Neural crest cell (in vitro differentiated cells): ENCODE data around the gene SNX30. TPM values are rescaled to one million over a fixed set of nuclear protein-coding genes. Genes with fewer than 3 reads are reported as not detected.

Experiments used
- DNase-seq: peaks from one replicate; pipeline ENCODE4 v3.0.0; 2021; ENCODE audit warnings: low read depth, mixed read lengths, low spot score
- H3K27ac Mint-ChIP-seq: one replicate; pipeline ENCODE4 v1.8.0; 2021; ENCODE audit warnings: mild to moderate bottlenecking, mixed read lengths; ENCODE audit not compliant: unreplicated experiment
- H3K27me3 Mint-ChIP-seq: 2 replicates; pipeline ENCODE4 v1.8.0; 2021; ENCODE audit warnings: low read depth, mild to moderate bottlenecking, mixed read lengths
- H3K36me3 Mint-ChIP-seq: 2 replicates; pipeline ENCODE4 v1.8.0; 2021; ENCODE audit warnings: low read depth, mild to moderate bottlenecking, mixed read lengths
- H3K4me1 Mint-ChIP-seq: 2 replicates; pipeline ENCODE4 v1.8.0; 2021; ENCODE audit warnings: mixed read lengths
- H3K4me3 Mint-ChIP-seq: one replicate; pipeline ENCODE4 v1.8.0; 2021; ENCODE audit warnings: mild to moderate bottlenecking, mixed read lengths
- H3K9me3 Mint-ChIP-seq: 2 replicates; pipeline ENCODE4 v1.8.0; 2021; ENCODE audit warnings: mixed read lengths
- CTCF ChIP-seq: fragments of 200-600 bp; sonication (generic); conservative IDR thresholded peaks from 2 replicates; pipeline ENCODE4 v1.5.0; 2021; ENCODE audit warnings: antibody characterized with exemption, mild to moderate bottlenecking
- total RNA-seq: library from RNA; stranded (reverse); gene quantifications from 2 replicates; pipeline ENCODE4 v1.2.1, GENCODE V29; 2021

The SNX30 gene
- total RNA-seq, 1 donor from 2014 or later, result 14.5 TPM

DNA sequence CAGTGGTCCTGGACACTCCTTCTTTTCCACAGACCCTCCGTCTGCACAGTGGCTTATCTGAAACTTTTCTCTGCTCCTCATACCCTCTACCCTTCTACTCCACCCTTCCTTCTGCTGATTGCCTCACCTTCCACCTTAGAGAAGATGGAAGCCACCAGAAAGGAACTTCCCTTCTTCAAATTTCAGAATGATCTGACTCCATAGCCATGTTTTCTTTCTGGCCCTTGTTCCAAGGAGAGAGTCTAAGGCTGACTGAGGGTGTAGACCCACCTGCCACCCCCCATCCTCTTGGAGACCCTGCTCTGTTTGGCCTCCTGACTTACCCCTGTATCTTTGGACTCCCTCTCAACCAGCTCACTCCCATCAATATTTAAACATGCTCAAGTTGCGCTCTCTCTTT lies 7.4 kb downstream of the SNX30 start:
- peaks cover 46% of the 10 kb centered on the region for H3K4me1 Mint-ChIP-seq
- no peaks in the 10 kb centered on the region for H3K36me3 Mint-ChIP-seq
- H3K27ac Mint-ChIP-seq, result no peak overlapping the region
- H3K9me3 Mint-ChIP-seq, result no peaks in the 10 kb centered on the region
- H3K4me3 Mint-ChIP-seq, result no peak overlapping the region
- no peaks in the 10 kb centered on the region for H3K27me3 Mint-ChIP-seq
- TF ChIP-seq CTCF, result no peak
- DNase-seq, result no peak

GRCh38 chr9:112760821-112761220 lies 10.3 kb downstream of the SNX30 start:
- H3K4me1 Mint-ChIP-seq, result peaks cover 32% of the 10 kb centered on the region
- DNase-seq, result no peak
- TF ChIP-seq CTCF, result no peak
- peak overlapping the region; percentile 57 for H3K27ac Mint-ChIP-seq
- no peaks in the 10 kb centered on the region for H3K9me3 Mint-ChIP-seq
- H3K36me3 Mint-ChIP-seq, result no peaks in the 10 kb centered on the region
- no peaks in the 10 kb centered on the region for H3K27me3 Mint-ChIP-seq
- no peak overlapping the region for H3K4me3 Mint-ChIP-seq

DNA sequence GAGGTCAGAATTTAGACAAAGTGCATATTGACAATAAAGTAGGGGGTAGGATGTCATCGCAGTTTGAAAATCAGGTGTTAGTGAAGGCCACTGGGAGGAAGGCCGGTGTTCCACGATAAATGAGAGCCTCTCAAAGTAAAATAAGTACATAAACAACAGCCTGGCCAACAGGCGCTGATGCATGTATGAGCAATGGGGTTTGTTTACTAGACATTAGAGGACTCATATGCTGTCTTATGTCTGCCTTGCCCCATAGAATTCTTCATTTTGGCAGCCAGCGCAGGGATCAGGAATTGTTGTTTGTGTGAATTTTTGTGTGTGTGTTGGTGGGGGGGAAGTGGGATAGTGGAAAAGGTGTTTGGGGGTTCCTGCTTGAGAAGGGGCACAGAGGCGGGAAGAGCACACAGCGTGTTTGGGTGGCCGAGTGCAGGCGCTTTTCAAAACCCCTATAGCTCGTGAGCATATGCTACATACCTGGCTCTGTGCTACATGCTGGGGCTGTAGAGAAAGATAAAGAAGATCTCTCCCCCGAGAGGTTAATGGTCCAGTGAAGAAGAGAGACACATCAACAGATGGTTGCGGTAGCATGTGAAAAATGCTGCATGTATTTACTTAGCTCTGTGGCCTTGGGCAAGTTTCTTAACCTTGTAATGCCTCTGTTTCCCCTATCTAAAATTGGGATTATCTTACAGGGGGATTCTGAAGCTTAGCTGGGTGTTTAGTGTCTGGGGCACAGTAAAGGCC lies 11.5 kb downstream of the SNX30 start:
- no peaks in the 10 kb centered on the region for H3K27me3 Mint-ChIP-seq
- no peak overlapping the region for H3K27ac Mint-ChIP-seq
- DNase-seq, result no peak
- TF ChIP-seq CTCF, result no peak
- H3K36me3 Mint-ChIP-seq, result peaks cover 6% of the 10 kb centered on the region
- H3K4me1 Mint-ChIP-seq, result peaks cover 28% of the 10 kb centered on the region
- H3K9me3 Mint-ChIP-seq, result peaks cover 6% of the 10 kb centered on the region
- H3K4me3 Mint-ChIP-seq, result no peak overlapping the region

DNA sequence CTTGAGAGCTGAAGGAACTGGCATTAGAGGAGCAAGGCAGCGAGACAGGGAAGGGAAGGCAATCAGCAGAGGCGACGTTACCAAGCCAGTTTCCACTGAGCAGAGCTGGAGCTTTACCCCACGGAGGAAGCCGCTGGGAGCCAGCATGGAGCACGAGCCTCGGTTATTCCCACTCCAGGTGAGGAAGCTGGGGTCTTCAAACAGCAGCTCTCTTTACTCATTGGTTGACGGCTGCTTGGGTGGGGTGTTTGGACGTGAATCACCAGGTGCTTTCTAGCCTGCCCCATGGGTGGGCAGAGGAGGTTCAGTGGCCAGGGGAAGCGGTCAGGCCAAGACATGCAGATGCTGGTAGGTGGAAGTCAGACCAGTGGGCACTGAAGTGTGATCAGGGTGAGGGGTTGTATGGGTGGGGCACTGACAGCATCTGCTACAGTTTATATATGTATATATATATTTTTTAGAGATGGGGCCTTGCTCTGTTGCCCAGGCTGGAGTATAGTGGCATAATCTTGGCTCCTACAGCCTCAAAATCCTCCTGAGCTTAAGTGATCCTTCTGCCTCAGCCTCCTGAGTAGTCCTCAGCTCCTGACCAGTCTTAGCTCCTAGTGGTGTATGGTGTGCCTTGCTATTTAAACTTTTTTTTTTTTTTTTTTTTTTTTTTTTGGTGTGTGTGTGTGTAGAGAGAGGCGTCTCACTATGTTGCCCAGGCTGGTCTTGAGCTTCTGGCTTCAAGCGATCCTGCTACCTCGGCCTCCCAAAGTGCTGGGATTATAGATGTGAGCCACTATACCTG lies 12.4 kb downstream of the SNX30 start:
- Mint-ChIP-seq H3K9me3 (peaks cover 6% of the 10 kb centered on the region), H3K36me3 (peaks cover 8% of the 10 kb centered on the region), H3K27ac (peak overlapping the region; percentile 31), H3K27me3 (no peaks in the 10 kb centered on the region), H3K4me1 (peaks cover 27% of the 10 kb centered on the region), H3K4me3 (no peak overlapping the region)
- no peak for DNase-seq
- no peak for TF ChIP-seq CTCF

DNA sequence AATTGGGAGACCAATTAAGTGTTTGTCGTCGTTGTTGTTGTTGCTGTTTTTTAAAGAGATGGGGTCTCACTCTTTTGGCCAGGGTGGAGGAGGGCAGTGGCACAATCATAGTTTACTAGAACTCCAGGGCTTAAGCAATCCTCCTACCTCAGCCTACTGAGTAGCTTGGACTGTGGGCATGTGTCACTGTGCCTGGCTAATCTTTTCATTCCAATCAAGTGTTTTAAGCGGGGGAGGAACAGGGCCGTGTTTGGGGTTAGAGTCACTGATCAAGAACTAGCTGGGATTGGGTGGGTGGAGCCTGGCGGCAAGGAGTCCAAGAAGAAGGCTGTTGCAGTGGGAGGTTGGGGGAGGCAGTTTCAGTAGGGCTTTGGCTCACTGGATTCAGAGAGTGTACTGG lies 13.8 kb downstream of the SNX30 start:
- Mint-ChIP-seq H3K4me3 (no peak overlapping the region), H3K4me1 (peaks cover 23% of the 10 kb centered on the region), H3K36me3 (peaks cover 14% of the 10 kb centered on the region), H3K27ac (no peak overlapping the region), H3K9me3 (peaks cover 6% of the 10 kb centered on the region), H3K27me3 (no peaks in the 10 kb centered on the region)
- no peak for DNase-seq
- no peak for TF ChIP-seq CTCF
